ENCODE results near the gene CALML4. TPM values are rescaled to one million over a fixed set of nuclear protein-coding genes. Genes with fewer than 3 reads are reported as not detected.
"Not testable (repeated sequence)": the region's sequence is repeated elsewhere in the genome, so short reads cannot be mapped to it uniquely, and the experiment has no call there.

CALML4 gene
- total and polyA plus RNA-seq, 2 experiments from 2014 or later, result 1.4 to 4.5 TPM

- H3K27me3 ChIP-seq, result no peaks in the 10 kb centered on the region
- peaks cover 21% of the 10 kb centered on the region for H3K4me1 ChIP-seq (ENCODE audit: low read depth)
- no peaks in the 10 kb centered on the region for H3K36me3 ChIP-seq
- no peaks in the 10 kb centered on the region for H3K9me3 ChIP-seq (ENCODE audit: low read depth)
- no peak overlapping the region for H3K27ac ChIP-seq
- no peak for DNase-seq (ENCODE audit: low read depth in 1 of 2, low spot score in 1 of 2)
- TF ChIP-seq CTCF (IDR thresholded peaks at IDR 0.05; ENCODE audit: low read depth, low read length), result no peak
- no peak overlapping the region for H3K4me3 ChIP-seq
Measured at GRCh38 chr15:68204361-68204760, 771 bp downstream of the CALML4 start.

GRCh38 chr15:68203956-68204355 lies 1.2 kb downstream of the CALML4 start:
- Histone ChIP-seq H3K9me3 (ENCODE audit: low read depth) (no peaks in the 10 kb centered on the region), H3K4me1 (ENCODE audit: low read depth) (peaks cover 21% of the 10 kb centered on the region)

GRCh38 chr15:68203486-68203885 lies 1.6 kb downstream of the CALML4 start:
- no peaks in the 10 kb centered on the region for H3K27me3 ChIP-seq
- no peaks in the 10 kb centered on the region for H3K9me3 ChIP-seq (ENCODE audit: low read depth)
- no peak for DNase-seq (ENCODE audit: low read depth in 1 of 2, low spot score in 1 of 2)
- no peaks in the 10 kb centered on the region for H3K36me3 ChIP-seq
- H3K27ac ChIP-seq, result no peak overlapping the region
- peaks cover 21% of the 10 kb centered on the region for H3K4me1 ChIP-seq (ENCODE audit: low read depth)
- no peak for TF ChIP-seq CTCF (IDR thresholded peaks at IDR 0.05; ENCODE audit: low read depth, low read length)
- no peak overlapping the region for H3K4me3 ChIP-seq

More at GRCh38 chr15:68203956-68204355, 1.2 kb downstream of the CALML4 start:
- H3K27me3 ChIP-seq, result no peaks in the 10 kb centered on the region
- no peak overlapping the region for H3K4me3 ChIP-seq
- TF ChIP-seq CTCF (IDR thresholded peaks at IDR 0.05; ENCODE audit: low read depth, low read length), result no peak
- H3K27ac ChIP-seq, result no peak overlapping the region
- no peaks in the 10 kb centered on the region for H3K36me3 ChIP-seq
- no peak for DNase-seq (ENCODE audit: low read depth in 1 of 2, low spot score in 1 of 2)

GRCh38 chr15:68202994-68203393 lies 2.1 kb downstream of the CALML4 start:
- not testable (repeated sequence) for H3K27me3 ChIP-seq; H3K9me3 ChIP-seq (ENCODE audit: low read depth); DNase-seq (ENCODE audit: low read depth in 1 of 2, low spot score in 1 of 2); H3K4me3 ChIP-seq; H3K36me3 ChIP-seq; H3K27ac ChIP-seq
- peaks cover 21% of the 10 kb centered on the region for H3K4me1 ChIP-seq (ENCODE audit: low read depth)

GRCh38 chr15:68201879-68202261 lies 3.3 kb downstream of the CALML4 start:
- DNase-seq (ENCODE audit: low read depth in 1 of 2, low spot score in 1 of 2), result no peak
- H3K4me1 ChIP-seq (ENCODE audit: low read depth), result peaks cover 21% of the 10 kb centered on the region

More at GRCh38 chr15:68201879-68202261, 3.3 kb downstream of the CALML4 start:
- TF ChIP-seq CTCF (IDR thresholded peaks at IDR 0.05; ENCODE audit: low read depth, low read length), result no peak
- H3K36me3 ChIP-seq, result no peaks in the 10 kb centered on the region
- no peak overlapping the region for H3K4me3 ChIP-seq
- H3K27me3 ChIP-seq, result no peaks in the 10 kb centered on the region
- H3K9me3 ChIP-seq (ENCODE audit: low read depth), result no peaks in the 10 kb centered on the region
- H3K27ac ChIP-seq, result no peak overlapping the region
